ENCODE measurements around the gene TTC9.

The TTC9 gene

DNA sequence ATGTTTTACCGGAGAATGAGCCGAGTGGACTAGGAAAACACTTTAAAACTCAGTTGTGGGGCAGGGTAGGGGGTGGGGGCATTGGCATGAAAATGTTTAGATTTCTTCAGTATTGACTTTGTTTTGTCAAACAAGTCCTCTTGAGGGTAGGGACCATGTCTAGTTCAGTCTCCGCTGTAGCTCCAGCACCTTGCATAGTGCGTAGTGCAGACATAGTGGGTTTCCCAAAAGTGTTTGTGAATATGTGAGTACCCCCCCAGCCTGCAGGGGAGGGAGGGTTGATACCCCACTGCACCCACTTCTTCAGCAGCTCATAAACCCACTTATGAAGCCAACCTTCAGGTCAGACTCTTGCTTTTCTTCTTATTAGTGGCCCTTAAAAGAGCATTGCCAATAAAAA is 71.4 kb downstream of the TTC9 start:
- DNase-seq (ENCODE audit: insufficient read length, low spot score) (no peak), FAIRE-seq (no peak)
- TF ChIP-seq, protein P1, sequence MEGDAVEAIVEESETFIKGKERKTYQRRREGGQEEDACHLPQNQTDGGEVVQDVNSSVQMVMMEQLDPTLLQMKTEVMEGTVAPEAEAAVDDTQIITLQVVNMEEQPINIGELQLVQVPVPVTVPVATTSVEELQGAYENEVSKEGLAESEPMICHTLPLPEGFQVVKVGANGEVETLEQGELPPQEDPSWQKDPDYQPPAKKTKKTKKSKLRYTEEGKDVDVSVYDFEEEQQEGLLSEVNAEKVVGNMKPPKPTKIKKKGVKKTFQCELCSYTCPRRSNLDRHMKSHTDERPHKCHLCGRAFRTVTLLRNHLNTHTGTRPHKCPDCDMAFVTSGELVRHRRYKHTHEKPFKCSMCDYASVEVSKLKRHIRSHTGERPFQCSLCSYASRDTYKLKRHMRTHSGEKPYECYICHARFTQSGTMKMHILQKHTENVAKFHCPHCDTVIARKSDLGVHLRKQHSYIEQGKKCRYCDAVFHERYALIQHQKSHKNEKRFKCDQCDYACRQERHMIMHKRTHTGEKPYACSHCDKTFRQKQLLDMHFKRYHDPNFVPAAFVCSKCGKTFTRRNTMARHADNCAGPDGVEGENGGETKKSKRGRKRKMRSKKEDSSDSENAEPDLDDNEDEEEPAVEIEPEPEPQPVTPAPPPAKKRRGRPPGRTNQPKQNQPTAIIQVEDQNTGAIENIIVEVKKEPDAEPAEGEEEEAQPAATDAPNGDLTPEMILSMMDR (IDR thresholded peaks at IDR 0.05; ENCODE audit: insufficient read depth, missing control alignments): no peak

DNA sequence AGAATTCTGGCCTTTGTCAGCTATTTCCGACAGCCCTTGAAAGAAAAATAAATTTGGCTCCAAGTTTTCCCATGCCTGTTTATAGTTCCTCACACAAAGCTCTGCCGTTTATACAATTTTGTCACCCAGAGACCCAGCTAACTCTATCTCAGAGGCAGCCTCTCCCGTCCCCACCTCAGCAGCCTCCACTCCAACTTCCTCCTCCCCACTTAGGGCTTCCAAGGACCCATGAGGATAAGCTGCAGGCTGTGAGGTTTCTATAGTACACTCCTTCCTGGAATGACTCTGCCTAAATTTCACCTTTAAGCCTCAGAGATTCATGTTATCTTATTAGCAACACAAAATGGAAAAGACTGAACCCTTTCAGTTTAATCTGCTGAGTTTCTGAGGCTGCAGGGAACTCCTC is 71.8 kb downstream of the TTC9 start:
- no peak for FAIRE-seq
- TF ChIP-seq, protein P1 (IDR thresholded peaks at IDR 0.05; ENCODE audit: insufficient read depth, missing control alignments): no peak

DNA sequence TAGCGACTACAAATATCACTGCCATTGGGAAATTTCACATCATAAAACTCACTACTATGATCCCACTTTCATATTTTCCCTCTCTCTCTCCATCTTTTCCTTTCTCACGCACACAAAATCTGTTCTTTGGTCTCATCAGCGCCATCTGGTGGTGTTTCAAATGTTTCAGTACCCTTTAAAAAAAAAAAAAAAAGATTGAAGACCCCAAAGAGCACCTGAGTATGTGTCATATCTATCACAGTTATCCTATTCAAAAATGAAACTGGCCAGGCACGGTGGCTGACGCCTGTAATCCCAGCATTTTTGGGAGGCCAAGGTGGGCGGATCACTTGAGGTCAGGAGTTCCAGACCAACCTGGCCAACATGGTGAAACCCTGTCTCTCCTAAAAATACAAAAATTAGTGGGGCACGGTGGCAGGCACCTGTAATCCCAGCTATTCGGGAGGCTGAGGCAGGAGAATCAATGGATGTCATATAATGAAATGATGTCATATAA is 72.4 kb downstream of the TTC9 start:
- FAIRE-seq (peak; percentile 32), DNase-seq (ENCODE audit: insufficient read length, low spot score) (peak; percentile 28)
- TF ChIP-seq, protein P1 (IDR thresholded peaks at IDR 0.05; ENCODE audit: insufficient read depth, missing control alignments): peak; percentile 53

More for the DNA sequence above, 71.8 kb downstream of the TTC9 start:
- DNase-seq (ENCODE audit: insufficient read length, low spot score): no peak

DNA sequence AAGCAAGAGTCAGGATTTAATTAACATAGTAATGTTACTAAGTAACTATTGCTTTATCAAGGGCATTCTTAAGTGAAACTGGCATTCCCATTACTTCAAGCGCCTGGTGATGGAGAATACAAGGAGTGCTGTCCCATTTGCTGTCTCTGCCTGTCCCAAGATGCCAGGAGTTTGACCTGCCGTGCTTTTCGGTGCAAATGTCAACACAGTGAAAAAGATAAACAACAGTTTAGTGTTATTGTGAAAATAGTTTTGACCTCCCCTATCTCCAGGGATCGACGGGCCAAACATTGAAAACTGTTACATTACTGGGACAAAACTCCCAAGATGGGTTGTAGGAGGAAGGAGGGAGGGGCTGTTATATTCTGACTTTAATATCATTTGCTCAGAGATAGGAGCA is 74.8 kb downstream of the TTC9 start:
- FAIRE-seq (no peak), DNase-seq (ENCODE audit: insufficient read length, low spot score) (no peak)
- TF ChIP-seq, protein P1 (IDR thresholded peaks at IDR 0.05; ENCODE audit: insufficient read depth, missing control alignments): no peak

DNA sequence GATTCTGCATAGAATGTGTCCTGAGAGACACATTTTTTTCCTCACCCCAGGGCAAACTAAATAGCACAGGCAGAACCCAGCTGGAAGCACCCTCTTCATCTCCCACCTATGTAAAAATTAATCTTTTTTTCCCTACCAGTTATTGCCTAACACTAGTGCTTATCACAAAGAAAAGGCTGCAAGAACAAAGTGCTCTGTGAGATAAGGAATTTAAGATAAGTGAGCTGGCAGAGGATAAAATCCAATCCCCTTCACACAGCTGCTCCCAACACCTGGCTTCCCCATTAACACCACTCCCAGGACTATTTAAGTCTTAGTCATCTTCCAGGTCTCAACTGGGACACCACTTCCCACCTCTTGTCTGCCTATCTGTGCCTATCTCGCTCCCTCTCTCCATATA is 75.2 kb downstream of the TTC9 start:
- TF ChIP-seq, protein P1 (IDR thresholded peaks at IDR 0.05; ENCODE audit: insufficient read depth, missing control alignments): no peak
- no peak for DNase-seq (ENCODE audit: insufficient read length, low spot score)
- FAIRE-seq: no peak

DNA sequence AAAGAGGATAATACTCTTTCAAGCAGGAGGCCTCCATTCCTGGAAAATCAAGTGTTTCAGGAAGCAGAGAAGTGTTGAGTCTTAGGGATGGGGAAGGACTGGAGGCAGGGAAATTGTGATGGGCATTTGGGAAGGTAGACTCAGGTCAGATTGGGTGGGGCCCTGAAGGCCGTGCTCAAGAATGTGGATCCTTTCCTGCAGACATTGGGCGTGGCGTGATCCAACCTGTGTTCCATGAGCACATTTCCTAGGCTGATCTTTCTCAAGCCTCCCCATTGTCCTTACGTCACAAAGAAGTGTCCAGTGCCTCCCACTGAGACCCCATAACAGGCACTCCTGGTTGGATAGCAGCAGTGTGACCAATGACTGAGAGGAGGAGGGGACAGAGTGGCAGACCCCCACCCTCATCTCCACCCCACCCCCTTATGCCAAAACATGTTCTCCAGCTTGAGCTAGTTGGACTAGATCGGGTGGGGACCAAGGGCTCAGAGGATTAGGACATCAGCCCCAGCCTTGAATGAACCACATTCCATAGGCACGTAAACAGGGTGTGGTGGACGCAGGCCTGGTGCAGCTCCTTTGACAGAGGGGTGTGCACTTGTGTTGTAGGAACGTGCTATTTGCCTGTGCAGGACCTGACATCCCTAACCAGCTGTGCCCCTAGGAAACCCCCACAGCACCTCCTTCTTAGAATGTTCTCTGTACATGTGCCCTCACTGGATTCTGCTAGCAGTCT is 76.8 kb downstream of the TTC9 start:
- FAIRE-seq (no peak), DNase-seq (ENCODE audit: insufficient read length, low spot score) (no peak)
- TF ChIP-seq, protein P1 (IDR thresholded peaks at IDR 0.05; ENCODE audit: insufficient read depth, missing control alignments): no peak

DNA sequence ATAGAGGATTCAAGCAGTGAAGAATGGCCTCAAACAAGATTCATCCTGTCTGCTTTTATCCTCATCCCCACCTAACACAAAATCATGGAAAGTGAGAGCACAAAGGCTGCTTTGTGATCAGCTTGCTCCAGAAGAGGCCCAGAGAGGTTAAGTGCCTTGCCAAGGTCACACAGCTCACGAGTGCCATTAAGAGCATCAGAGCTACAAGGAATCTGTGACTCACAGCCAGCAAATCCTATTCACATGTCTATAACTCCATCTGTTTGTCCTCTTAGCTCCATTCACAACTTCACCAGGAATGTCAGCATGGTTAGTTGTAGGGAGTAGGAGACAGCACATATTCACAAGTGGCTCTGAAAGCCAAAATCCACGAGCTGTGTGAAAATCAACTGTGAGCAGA is 79.8 kb downstream of the TTC9 start:
- no peak for DNase-seq (ENCODE audit: insufficient read length, low spot score)
- FAIRE-seq: no peak
- TF ChIP-seq, protein P1 (IDR thresholded peaks at IDR 0.05; ENCODE audit: insufficient read depth, missing control alignments): no peak
